Measurements from ENCODE around the gene GRIA4.

Gene GRIA4

GRCh38 chr11:105589346-105589745 is 20.5 kb upstream of the GRIA4 start:
- no peak for TF ChIP-seq CTCF (IDR thresholded peaks at IDR 0.05; ENCODE audit: extremely low read depth, missing control alignments)
- DNase-seq (ENCODE audit: low spot score): no peak

GRCh38 chr11:105592035-105592434 is 17.8 kb upstream of the GRIA4 start:
- DNase-seq (ENCODE audit: low spot score): no peak
- no peak for TF ChIP-seq CTCF (IDR thresholded peaks at IDR 0.05; ENCODE audit: extremely low read depth, missing control alignments)

GRCh38 chr11:105598371-105598770 is 11.5 kb upstream of the GRIA4 start:
- no peak for TF ChIP-seq CTCF (IDR thresholded peaks at IDR 0.05; ENCODE audit: extremely low read depth, missing control alignments)
- DNase-seq (ENCODE audit: low spot score): no peak

- no peak for TF ChIP-seq CTCF (IDR thresholded peaks at IDR 0.05; ENCODE audit: extremely low read depth, missing control alignments)
Observed at GRCh38 chr11:105603156-105603555, 6.7 kb upstream of the GRIA4 start.

GRCh38 chr11:105609341-105609781 is 512 bp upstream of the GRIA4 start:
- DNase-seq (ENCODE audit: low spot score): peak; percentile 31
- TF ChIP-seq CTCF (IDR thresholded peaks at IDR 0.05; ENCODE audit: extremely low read depth, missing control alignments): peak; percentile 4

More at GRCh38 chr11:105603156-105603555, 6.7 kb upstream of the GRIA4 start:
- no peak for DNase-seq (ENCODE audit: low spot score)

- no peak for TF ChIP-seq CTCF (IDR thresholded peaks at IDR 0.05; ENCODE audit: extremely low read depth, missing control alignments)
- DNase-seq (ENCODE audit: low spot score): no peak
Observed at GRCh38 chr11:105610871-105611571, 1.1 kb downstream of the GRIA4 start.

GRCh38 chr11:105611572-105612441 is 1.9 kb downstream of the GRIA4 start:
- DNase-seq (ENCODE audit: low spot score): peak; percentile 5
- TF ChIP-seq CTCF (IDR thresholded peaks at IDR 0.05; ENCODE audit: extremely low read depth, missing control alignments): no peak

Measured in GM20000 (cell line).